ENCODE results near the gene ABCA2.

DNA sequence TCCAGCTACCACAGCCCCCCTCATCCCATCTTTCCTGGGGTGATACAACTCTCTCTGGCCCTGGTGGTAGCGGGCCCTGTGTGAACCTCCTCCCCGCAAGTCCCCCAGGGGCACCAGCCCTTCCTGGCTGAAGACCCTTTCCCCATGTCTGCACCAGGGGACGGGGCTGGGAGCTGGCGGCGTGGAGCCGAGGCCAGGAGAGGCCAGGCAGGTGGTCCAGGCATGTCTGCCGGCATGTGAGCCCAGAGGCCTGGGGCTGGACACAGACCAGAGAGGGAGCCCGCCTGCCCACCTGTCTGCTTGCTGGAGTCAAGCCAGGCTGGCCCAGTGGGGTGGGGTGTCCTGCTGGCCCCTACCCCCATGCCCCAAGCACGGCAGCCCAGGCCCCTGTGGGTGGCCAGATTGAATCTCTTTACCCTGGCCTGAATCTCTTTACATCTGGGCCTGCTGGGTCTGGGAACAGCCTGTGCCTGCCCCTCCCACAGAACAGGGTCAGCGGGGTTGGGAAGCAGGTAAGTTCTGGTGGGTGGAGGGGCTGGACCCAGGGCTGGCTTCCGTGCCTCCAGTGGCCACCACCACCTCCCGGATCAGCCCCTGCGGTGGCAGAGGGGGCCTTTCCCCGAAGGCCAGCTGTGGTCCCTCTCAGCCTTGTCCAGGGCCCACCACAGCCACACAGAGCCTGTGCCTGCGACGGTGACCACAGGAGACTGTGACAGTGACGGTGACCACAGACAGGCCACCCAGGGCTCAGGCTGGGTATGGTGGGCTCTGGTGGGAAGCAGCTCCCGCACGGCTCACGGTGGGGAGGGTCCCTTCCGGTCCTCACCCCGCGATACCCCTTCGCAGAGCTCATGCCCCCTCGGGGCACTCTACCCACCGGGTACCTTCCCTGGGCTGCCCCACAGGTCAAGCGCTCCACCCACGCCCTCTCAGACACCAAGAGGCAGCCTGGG is 68.9 kb downstream of the ABCA2 start:
- TF ChIP-seq, protein P1, sequence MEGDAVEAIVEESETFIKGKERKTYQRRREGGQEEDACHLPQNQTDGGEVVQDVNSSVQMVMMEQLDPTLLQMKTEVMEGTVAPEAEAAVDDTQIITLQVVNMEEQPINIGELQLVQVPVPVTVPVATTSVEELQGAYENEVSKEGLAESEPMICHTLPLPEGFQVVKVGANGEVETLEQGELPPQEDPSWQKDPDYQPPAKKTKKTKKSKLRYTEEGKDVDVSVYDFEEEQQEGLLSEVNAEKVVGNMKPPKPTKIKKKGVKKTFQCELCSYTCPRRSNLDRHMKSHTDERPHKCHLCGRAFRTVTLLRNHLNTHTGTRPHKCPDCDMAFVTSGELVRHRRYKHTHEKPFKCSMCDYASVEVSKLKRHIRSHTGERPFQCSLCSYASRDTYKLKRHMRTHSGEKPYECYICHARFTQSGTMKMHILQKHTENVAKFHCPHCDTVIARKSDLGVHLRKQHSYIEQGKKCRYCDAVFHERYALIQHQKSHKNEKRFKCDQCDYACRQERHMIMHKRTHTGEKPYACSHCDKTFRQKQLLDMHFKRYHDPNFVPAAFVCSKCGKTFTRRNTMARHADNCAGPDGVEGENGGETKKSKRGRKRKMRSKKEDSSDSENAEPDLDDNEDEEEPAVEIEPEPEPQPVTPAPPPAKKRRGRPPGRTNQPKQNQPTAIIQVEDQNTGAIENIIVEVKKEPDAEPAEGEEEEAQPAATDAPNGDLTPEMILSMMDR (IDR thresholded peaks at IDR 0.05): no peak
- TF ChIP-seq TEAD4 (CRISPR knock-in tag; IDR thresholded peaks at IDR 0.05) (no peak), ZNF232 (CRISPR knock-in tag; IDR thresholded peaks at IDR 0.05) (no peak)
- TF ChIP-seq, protein P2, sequence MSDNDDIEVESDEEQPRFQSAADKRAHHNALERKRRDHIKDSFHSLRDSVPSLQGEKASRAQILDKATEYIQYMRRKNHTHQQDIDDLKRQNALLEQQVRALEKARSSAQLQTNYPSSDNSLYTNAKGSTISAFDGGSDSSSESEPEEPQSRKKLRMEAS (CRISPR knock-in tag; IDR thresholded peaks at IDR 0.05): no peak
- TF ChIP-seq, protein P3, sequence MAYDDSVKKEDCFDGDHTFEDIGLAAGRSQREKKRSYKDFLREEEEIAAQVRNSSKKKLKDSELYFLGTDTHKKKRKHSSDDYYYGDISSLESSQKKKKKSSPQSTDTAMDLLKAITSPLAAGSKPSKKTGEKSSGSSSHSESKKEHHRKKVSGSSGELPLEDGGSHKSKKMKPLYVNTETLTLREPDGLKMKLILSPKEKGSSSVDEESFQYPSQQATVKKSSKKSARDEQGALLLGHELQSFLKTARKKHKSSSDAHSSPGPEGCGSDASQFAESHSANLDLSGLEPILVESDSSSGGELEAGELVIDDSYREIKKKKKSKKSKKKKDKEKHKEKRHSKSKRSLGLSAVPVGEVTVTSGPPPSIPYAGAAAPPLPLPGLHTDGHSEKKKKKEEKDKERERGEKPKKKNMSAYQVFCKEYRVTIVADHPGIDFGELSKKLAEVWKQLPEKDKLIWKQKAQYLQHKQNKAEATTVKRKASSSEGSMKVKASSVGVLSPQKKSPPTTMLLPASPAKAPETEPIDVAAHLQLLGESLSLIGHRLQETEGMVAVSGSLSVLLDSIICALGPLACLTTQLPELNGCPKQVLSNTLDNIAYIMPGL (CRISPR knock-in tag; IDR thresholded peaks at IDR 0.05): no peak
